Neural progenitor cell (in vitro differentiated cells): ENCODE results near the gene SEPSECS. TPM values are rescaled to one million over a fixed set of nuclear protein-coding genes. Genes with fewer than 3 reads are reported as not detected.

Experiments
- DNase-seq: peaks from one replicate; pipeline ENCODE4 v3.0.0-alpha.2; 2016; ENCODE audit warnings: low spot score
- H2AFZ ChIP-seq: fragments of 200-600 bp; sonication (generic); replicated peaks from 2 replicates; pipeline ENCODE4 v1.6.1; 2016; ENCODE audit warnings: antibody characterized with exemption
- H3F3A ChIP-seq: fragments of 200-600 bp; sonication (generic); 2 replicates; pipeline ENCODE4 v1.6.1; 2016; ENCODE audit warnings: antibody characterized with exemption, low read depth
- H3K27ac ChIP-seq: fragments of 200-600 bp; sonication (generic); 2 replicates; pipeline ENCODE4 v1.5.1; 2016; ENCODE audit warnings: mild to moderate bottlenecking
- H3K27me3 ChIP-seq: fragments of 200-600 bp; sonication (generic); 2 replicates; pipeline ENCODE4 v1.6.1; 2016; ENCODE audit warnings: mild to moderate bottlenecking, moderate library complexity
- H3K36me3 ChIP-seq: fragments of 200-600 bp; sonication (generic); 2 replicates; pipeline ENCODE4 v1.5.1; 2016
- H3K4me1 ChIP-seq: fragments of 200-600 bp; sonication (generic); 2 replicates; pipeline ENCODE4 v1.6.1; 2016; ENCODE audit warnings: mixed run types
- H3K4me2 ChIP-seq: fragments of 200-600 bp; sonication (generic); 2 replicates; pipeline ENCODE4 v1.6.1; 2016
- H3K4me3 ChIP-seq: fragments of 200-600 bp; sonication (generic); 2 replicates; pipeline ENCODE4 v1.5.1; 2016
- H3K79me2 ChIP-seq: fragments of 200-600 bp; sonication (generic); 2 replicates; pipeline ENCODE4 v1.6.1; 2016; ENCODE audit warnings: low read depth
- H3K9ac ChIP-seq: fragments of 200-600 bp; sonication (generic); 2 replicates; pipeline ENCODE4 v1.6.1; 2016
- H3K9me3 ChIP-seq: fragments of 200-600 bp; sonication (generic); 2 replicates; pipeline ENCODE4 v1.5.1; 2016; ENCODE audit warnings: low read depth
- H4K20me1 ChIP-seq: fragments of 200-600 bp; sonication (generic); 2 replicates; pipeline ENCODE4 v1.6.1; 2016; ENCODE audit warnings: low read depth
- H3K27ac Mint-ChIP-seq: 3 replicates; pipeline ENCODE4 v1.8.0; 2021; ENCODE audit warnings: mixed read lengths
- H3K27me3 Mint-ChIP-seq: 2 replicates; pipeline ENCODE4 v1.8.0; 2022; ENCODE audit warnings: low read depth, mild to moderate bottlenecking, inconsistent platforms, moderate library complexity, mixed read lengths; ENCODE audit not compliant: insufficient read depth
- H3K36me3 Mint-ChIP-seq: 3 replicates; pipeline ENCODE4 v1.8.0; 2021; ENCODE audit warnings: mixed read lengths
- H3K4me1 Mint-ChIP-seq: 3 replicates; pipeline ENCODE4 v1.8.0; 2021; ENCODE audit warnings: mixed read lengths
- H3K4me3 Mint-ChIP-seq: 3 replicates; pipeline ENCODE4 v1.8.0; 2021; ENCODE audit warnings: mild to moderate bottlenecking, moderate library complexity, mixed read lengths
- H3K9me3 Mint-ChIP-seq: 3 replicates; pipeline ENCODE4 v1.8.0; 2020; ENCODE audit warnings: mixed read lengths
- CTCF ChIP-seq: fragments of 200-600 bp; sonication (generic); IDR thresholded peaks from 2 replicates; pipeline ENCODE4 v1.5.1; 2017; ENCODE audit warnings: antibody characterized with exemption, mild to moderate bottlenecking
- EZH2 ChIP-seq: fragments of 200-600 bp; sonication (generic); IDR thresholded peaks from 2 replicates; pipeline ENCODE4 v1.6.1; 2017; ENCODE audit warnings: antibody characterized with exemption, mild to moderate bottlenecking, moderate library complexity
- EZH2phosphoT487 ChIP-seq: fragments of 200-600 bp; sonication (generic); IDR thresholded peaks from 2 replicates; pipeline ENCODE4 v1.6.1; 2017; ENCODE audit warnings: antibody characterized with exemption
- total RNA-seq: library from RNA; depleted of rRNA; stranded (reverse); fragments of >200 nt; gene quantifications from 2 replicates; pipeline ENCODE4 v1.2.3, GENCODE V29; 2015; ENCODE audit warnings: low replicate concordance

Gene SEPSECS
- total RNA-seq, 1 donor from 2014 or later = 24.5 TPM

- H3K9me3 Mint-ChIP-seq = no peaks in the 10 kb centered on the region
- peaks cover 14% of the 10 kb centered on the region for H3K4me1 Mint-ChIP-seq
Observed at GRCh38 chr4:25162566-25162965, 2.3 kb upstream of the SEPSECS start.

GRCh38 chr4:25161593-25161950 lies 1.3 kb upstream of the SEPSECS start:
- Histone ChIP-seq H2AFZ (no peak overlapping the region), H3K9me3 (no peaks in the 10 kb centered on the region), H4K20me1 (no peaks in the 10 kb centered on the region), H3K36me3 (peaks cover 4% of the 10 kb centered on the region), H3K4me1 (peaks cover 19% of the 10 kb centered on the region), H3K4me3 (peak overlapping the region; percentile 67), H3K9ac (no peak overlapping the region), H3K27me3 (no peaks in the 10 kb centered on the region), H3K4me2 (peak overlapping the region; percentile 84), H3F3A (peaks cover 14% of the 10 kb centered on the region), H3K79me2 (peaks cover 13% of the 10 kb centered on the region), H3K27ac (no peak overlapping the region)
- TF ChIP-seq EZH2phosphoT487 (no peak), CTCF (no peak), EZH2 (no peak)
- Mint-ChIP-seq H3K4me3 (peak overlapping the region; percentile 89), H3K27me3 (peaks cover 9% of the 10 kb centered on the region), H3K27ac (peak overlapping the region; percentile 87), H3K9me3 (no peaks in the 10 kb centered on the region), H3K4me1 (peaks cover 14% of the 10 kb centered on the region), H3K36me3 (peaks cover 10% of the 10 kb centered on the region)
- no peak for DNase-seq

More at GRCh38 chr4:25162566-25162965, 2.3 kb upstream of the SEPSECS start:
- Histone ChIP-seq H3K4me2 (no peak overlapping the region), H3K4me1 (peaks cover 19% of the 10 kb centered on the region), H3K27ac (no peak overlapping the region), H3K27me3 (no peaks in the 10 kb centered on the region), H3K9ac (no peak overlapping the region), H3F3A (peaks cover 14% of the 10 kb centered on the region), H3K36me3 (peaks cover 4% of the 10 kb centered on the region), H2AFZ (no peak overlapping the region), H3K4me3 (no peak overlapping the region), H3K79me2 (peaks cover 13% of the 10 kb centered on the region), H3K9me3 (no peaks in the 10 kb centered on the region), H4K20me1 (no peaks in the 10 kb centered on the region)
- no peak for DNase-seq
- H3K27ac Mint-ChIP-seq = no peak overlapping the region
- H3K36me3 Mint-ChIP-seq = peaks cover 5% of the 10 kb centered on the region
- H3K27me3 Mint-ChIP-seq = peaks cover 9% of the 10 kb centered on the region
- no peak for TF ChIP-seq EZH2phosphoT487
- no peak for TF ChIP-seq CTCF
- no peak for TF ChIP-seq EZH2
- no peak overlapping the region for H3K4me3 Mint-ChIP-seq

- peak overlapping the region; percentile 84 for H3K4me2 ChIP-seq
- peak overlapping the region; percentile 98 for H3K27ac Mint-ChIP-seq
- H3K36me3 Mint-ChIP-seq = peaks cover 5% of the 10 kb centered on the region
- no peak for DNase-seq
- H3K36me3 ChIP-seq = peaks cover 4% of the 10 kb centered on the region
- peaks cover 14% of the 10 kb centered on the region for H3K4me1 Mint-ChIP-seq
- peaks cover 14% of the 10 kb centered on the region for H3F3A ChIP-seq
- H3K9me3 ChIP-seq = no peaks in the 10 kb centered on the region
- H3K27me3 Mint-ChIP-seq = peaks cover 9% of the 10 kb centered on the region
- H3K4me3 Mint-ChIP-seq = peak overlapping the region; percentile 89
- H3K9me3 Mint-ChIP-seq = no peaks in the 10 kb centered on the region
- no peaks in the 10 kb centered on the region for H4K20me1 ChIP-seq
- peak overlapping the region; percentile 12 for H3K9ac ChIP-seq
- H3K27me3 ChIP-seq = no peaks in the 10 kb centered on the region
- peak overlapping the region; percentile 89 for H2AFZ ChIP-seq
- no peak overlapping the region for H3K27ac ChIP-seq
- TF ChIP-seq EZH2 (no peak), EZH2phosphoT487 (no peak), CTCF (no peak)
- peak overlapping the region; percentile 67 for H3K4me3 ChIP-seq
- H3K4me1 ChIP-seq = peaks cover 19% of the 10 kb centered on the region
- H3K79me2 ChIP-seq = peaks cover 13% of the 10 kb centered on the region
Observed at GRCh38 chr4:25160714-25161592, 704 bp upstream of the SEPSECS start.
